ENCODE measurements around the gene EPHB6.

The EPHB6 gene, protein sequence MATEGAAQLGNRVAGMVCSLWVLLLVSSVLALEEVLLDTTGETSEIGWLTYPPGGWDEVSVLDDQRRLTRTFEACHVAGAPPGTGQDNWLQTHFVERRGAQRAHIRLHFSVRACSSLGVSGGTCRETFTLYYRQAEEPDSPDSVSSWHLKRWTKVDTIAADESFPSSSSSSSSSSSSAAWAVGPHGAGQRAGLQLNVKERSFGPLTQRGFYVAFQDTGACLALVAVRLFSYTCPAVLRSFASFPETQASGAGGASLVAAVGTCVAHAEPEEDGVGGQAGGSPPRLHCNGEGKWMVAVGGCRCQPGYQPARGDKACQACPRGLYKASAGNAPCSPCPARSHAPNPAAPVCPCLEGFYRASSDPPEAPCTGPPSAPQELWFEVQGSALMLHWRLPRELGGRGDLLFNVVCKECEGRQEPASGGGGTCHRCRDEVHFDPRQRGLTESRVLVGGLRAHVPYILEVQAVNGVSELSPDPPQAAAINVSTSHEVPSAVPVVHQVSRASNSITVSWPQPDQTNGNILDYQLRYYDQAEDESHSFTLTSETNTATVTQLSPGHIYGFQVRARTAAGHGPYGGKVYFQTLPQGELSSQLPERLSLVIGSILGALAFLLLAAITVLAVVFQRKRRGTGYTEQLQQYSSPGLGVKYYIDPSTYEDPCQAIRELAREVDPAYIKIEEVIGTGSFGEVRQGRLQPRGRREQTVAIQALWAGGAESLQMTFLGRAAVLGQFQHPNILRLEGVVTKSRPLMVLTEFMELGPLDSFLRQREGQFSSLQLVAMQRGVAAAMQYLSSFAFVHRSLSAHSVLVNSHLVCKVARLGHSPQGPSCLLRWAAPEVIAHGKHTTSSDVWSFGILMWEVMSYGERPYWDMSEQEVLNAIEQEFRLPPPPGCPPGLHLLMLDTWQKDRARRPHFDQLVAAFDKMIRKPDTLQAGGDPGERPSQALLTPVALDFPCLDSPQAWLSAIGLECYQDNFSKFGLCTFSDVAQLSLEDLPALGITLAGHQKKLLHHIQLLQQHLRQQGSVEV

DNA sequence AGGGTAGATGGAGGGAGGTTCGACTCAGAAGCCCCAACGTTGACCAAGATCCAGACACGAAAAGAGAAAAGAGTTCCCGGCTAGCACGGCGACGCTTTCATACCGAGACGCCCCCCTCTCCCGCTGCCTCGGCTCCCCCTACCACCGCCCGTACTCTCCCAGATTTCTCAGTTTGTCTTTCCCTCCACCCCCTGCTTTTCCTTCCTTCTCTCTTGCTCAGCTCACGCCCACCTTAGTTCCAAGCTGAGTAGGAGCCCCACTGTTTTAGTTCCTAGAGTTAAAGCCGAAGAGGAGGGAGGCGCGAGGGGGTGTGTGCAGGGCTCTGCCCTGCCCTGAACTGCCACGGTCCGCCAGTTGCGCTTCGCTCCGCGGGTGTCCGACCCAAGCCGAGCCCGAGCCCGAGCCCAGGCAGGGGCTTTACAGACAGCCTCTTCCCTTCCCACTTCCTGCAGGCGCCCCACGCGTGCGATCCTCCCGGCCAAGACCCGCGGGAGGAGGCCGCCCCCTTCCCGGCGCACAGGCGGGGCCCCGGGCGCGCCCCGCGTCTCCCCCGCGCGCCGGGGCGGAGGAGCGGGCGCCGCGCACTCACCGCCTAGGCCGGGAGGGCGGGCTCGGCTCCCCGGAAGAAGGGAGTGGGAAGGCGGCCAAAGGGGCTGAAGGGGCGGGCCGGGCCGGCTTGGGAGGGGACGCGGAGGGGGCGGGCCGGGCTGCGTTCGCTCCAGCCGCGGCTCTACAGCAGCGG is at the start of gene EPHB6:
Gene EPHB6 (plus strand): TSS at position 705 of the 742 bp plus-strand sequence. CDS start 8,152 bp downstream, outside the sequence.
- DNase-seq = peak; percentile 37 to 50

GRCh38 chr7:142805350-142806021 is 49.4 kb upstream of the EPHB6 start:
- DNase-seq = no peak

DNA sequence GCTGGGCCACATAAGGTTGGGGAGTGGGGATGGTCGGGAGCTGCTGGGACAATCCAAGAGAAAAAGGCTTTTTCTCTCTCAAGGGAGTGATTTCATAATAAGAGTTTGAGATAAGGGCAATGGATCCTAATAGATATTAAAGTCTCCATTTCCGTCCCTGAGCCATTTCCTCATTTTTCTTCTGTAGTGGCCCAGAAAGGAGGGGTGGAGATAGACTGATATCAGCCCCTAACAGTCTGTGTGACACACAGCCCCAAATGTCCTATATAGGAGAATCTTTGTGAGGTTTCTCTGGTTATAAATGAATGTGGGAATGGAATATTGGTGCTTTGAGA is 48.9 kb upstream of the EPHB6 start:
- no peak for DNase-seq

GRCh38 chr7:142806957-142807356 is 47.9 kb upstream of the EPHB6 start:
- no peak for DNase-seq

- peak; percentile 46 to 59 for DNase-seq
Observed at GRCh38 chr7:142807855-142808460, 46.9 kb upstream of the EPHB6 start.

- no peak for DNase-seq
Observed at GRCh38 chr7:142808461-142808801, 46.4 kb upstream of the EPHB6 start.

GRCh38 chr7:142808802-142809583 is 45.9 kb upstream of the EPHB6 start:
- peak; percentile 95 for DNase-seq

GRCh38 chr7:142809671-142810070 is 45.2 kb upstream of the EPHB6 start:
- DNase-seq = no peak

DNA sequence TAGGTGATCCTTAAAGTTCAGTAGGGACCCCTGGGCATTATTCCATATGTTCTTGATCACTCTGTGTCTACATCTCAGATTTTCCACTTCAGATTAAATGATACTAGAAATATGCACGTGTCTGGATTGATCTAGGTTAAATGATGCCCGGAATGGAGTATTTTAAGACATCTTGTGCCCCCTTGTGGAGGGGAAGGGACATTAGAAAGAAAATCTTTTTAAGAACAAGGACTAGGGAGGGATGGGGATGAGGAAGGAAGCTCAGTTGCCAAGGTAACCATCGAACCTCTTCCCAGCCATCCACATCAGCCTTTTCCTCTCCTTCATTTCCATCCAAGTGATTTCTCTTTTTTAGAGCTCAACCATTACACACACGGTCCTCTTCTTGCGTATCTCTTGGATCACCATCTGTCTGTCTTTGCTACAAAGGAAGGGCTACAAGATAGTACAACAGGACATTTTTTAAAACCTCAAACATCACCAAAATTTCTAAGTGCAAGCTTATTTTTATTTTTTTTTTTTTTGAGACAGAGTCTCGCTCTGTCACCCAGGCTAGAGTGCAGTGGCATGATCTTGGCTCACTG is 43.6 kb upstream of the EPHB6 start:
- peak in 1 of 2 donors; percentile 54 for DNase-seq

GRCh38 chr7:142812437-142813215 is 42.2 kb upstream of the EPHB6 start:
- DNase-seq = no peak

DNA sequence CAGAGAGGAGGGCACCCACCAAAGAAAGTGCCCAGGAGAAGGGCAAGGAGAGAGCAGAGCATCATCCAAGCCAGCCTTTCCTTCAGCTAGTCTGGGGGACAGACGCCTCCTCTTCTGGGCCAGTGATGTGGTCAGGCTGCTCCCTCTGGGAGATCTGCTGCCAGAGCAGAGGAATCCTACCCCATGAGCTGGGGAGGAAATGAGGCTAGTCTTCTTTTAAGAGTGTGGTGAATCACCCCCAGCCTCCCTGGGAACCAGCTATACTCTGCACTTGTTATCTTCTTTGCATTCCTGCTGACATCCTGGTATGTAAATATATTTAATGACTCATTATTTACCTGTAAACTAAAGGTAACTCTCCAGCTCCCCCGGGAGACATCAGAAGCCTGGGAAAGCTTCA is 41.6 kb upstream of the EPHB6 start:
- no peak for DNase-seq

- no peak for DNase-seq
Observed at GRCh38 chr7:142813699-142814098, 41.2 kb upstream of the EPHB6 start.

DNA sequence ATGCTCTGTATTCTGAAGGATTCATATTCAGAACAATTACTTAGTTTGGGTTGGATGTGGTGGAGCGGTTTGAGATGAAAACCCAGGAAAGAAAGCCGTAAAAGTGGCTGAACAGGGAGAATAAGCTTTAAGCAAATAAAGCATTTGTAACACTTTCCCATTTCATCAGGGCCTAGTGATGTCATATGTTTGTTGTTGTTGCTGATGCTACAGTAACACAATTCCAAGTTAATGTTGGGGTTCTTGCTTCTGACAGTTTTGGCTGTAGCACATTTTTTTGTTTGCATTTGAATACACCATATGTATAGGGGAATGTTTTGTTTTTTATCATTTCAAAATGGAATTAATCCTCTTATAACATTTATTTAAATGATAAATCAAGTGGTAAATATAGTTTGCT is 40.4 kb upstream of the EPHB6 start:
- DNase-seq = no peak

DNA sequence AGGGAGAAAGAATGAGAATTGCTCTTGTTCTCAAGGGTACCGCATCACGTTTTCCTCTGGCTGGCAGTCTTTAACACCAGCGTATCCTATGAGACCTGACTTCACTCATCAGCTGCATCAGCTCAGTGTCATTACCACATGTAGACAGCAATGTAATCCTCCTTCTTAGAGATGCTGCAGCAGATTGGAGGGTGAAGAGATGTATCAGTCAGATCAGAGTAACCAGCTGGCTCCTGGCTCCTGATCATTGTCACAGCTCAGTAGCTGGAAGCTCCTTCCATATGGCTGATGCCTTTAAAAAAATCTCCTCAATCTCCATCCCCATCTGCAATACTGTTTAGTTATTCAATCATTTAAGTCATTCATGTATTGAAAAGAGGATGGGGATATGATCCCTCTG is 39.7 kb upstream of the EPHB6 start:
- no peak for DNase-seq

- no peak for DNase-seq
Observed at GRCh38 chr7:142817506-142817905, 37.4 kb upstream of the EPHB6 start.

DNA sequence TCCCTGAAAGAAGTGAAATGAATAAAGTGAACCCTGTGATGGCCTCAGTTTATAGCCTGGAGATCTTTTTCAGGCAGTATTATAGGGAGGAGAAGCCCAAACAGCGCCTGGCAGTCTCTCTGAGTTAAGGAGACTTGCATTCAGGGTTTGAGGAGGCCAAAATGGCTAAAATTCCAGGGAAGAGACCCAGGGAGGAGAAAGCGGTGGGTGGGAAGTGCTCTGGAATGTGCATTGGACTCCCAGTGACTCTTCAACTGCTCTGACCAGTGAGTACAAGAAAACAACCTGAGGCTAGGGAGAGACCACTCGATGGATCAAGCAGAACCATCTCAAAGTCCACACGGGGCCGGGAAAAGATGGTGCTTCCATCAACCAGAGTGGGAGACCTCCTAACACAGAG is 35.3 kb upstream of the EPHB6 start:
- no peak for DNase-seq

- DNase-seq = no peak
Observed at GRCh38 chr7:142822714-142823113, 32.2 kb upstream of the EPHB6 start.

- DNase-seq = no peak
Observed at GRCh38 chr7:142827951-142828500, 26.9 kb upstream of the EPHB6 start.

DNA sequence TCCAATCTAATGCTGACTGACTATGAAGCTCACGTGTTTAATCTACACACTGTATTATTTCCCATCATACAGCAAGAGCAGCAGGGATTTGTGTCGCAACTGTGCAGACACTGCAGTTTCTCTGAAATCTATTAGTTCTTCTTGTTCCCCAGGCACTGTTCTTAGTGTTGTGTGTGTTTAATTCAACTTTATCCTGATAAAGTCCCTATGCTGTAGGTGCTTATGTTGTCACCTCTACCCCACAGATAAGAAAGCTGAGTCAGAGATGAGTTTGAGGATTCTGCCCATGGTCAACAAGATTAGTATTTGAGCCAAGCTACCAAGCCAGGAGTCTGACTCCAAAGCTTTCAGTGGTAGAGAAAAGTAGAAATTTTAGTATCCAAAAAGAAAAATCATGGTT is 22.5 kb upstream of the EPHB6 start:
- DNase-seq = no peak
